ENCODE results near the gene NAGLU. TPM values are rescaled to one million over a fixed set of nuclear protein-coding genes. Genes with fewer than 3 reads are reported as not detected.

NAGLU gene
- total and polyA plus RNA-seq, 2 experiments from 2014 or later, result 12.0 to 31.2 TPM

DNA sequence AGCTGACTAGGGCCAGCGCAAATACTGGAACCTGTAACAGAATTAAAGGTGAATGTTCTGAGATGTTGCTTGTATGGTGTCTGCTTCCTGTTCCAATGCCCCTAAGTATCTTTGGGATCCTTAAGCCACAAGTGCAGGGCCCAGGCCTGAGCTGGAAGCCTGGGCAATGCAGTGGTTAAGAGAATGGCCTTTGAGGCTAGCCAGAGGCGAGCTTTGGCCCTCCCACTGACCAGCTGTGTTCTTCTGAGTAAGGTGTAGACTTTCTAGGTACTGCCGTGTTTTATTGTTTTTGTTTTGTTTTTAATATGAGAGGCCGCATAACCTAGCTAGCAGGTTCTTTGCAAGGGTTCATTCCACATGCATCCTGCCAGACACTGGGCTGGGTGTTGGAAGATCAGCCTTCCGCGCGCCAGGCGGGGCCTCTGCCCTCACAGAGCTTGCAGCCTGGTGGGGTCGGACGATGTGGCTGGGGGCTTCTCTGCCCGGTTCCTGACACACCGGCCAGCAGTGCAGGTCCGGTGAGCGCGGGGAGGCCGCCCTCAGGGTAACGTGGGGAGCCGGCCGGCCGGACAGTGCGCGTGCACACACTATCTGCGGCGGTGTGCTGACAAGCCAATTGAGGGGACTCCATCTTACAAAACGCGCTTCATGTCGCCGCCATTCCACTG, 30.3 kb downstream of the NAGLU start (continued):
- TF ChIP-seq ZNF462 (CRISPR knock-in tag; IDR thresholded peaks at IDR 0.05) (no peak), CTCF (conservative IDR thresholded peaks at IDR 0.05; ENCODE audit: low read depth in 2 of 2) (no peak), NANOG (IDR thresholded peaks at IDR 0.05; ENCODE audit: borderline replicate concordance) (no peak), ZNF331 (CRISPR knock-in tag; IDR thresholded peaks at IDR 0.05; ENCODE audit: low read depth) (no peak), EZH2 (IDR thresholded peaks at IDR 0.05; ENCODE audit: low read depth, unreplicated experiment) (no peak), POLR2AphosphoS5 (IDR thresholded peaks at IDR 0.05; ENCODE audit: low read depth) (no peak)
- TF ChIP-seq, protein P1, sequence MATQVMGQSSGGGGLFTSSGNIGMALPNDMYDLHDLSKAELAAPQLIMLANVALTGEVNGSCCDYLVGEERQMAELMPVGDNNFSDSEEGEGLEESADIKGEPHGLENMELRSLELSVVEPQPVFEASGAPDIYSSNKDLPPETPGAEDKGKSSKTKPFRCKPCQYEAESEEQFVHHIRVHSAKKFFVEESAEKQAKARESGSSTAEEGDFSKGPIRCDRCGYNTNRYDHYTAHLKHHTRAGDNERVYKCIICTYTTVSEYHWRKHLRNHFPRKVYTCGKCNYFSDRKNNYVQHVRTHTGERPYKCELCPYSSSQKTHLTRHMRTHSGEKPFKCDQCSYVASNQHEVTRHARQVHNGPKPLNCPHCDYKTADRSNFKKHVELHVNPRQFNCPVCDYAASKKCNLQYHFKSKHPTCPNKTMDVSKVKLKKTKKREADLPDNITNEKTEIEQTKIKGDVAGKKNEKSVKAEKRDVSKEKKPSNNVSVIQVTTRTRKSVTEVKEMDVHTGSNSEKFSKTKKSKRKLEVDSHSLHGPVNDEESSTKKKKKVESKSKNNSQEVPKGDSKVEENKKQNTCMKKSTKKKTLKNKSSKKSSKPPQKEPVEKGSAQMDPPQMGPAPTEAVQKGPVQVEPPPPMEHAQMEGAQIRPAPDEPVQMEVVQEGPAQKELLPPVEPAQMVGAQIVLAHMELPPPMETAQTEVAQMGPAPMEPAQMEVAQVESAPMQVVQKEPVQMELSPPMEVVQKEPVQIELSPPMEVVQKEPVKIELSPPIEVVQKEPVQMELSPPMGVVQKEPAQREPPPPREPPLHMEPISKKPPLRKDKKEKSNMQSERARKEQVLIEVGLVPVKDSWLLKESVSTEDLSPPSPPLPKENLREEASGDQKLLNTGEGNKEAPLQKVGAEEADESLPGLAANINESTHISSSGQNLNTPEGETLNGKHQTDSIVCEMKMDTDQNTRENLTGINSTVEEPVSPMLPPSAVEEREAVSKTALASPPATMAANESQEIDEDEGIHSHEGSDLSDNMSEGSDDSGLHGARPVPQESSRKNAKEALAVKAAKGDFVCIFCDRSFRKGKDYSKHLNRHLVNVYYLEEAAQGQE (IDR thresholded peaks at IDR 0.05; ENCODE audit: unreplicated experiment), result no peak
